ENCODE results near the gene PRCC.

PRCC gene

DNA sequence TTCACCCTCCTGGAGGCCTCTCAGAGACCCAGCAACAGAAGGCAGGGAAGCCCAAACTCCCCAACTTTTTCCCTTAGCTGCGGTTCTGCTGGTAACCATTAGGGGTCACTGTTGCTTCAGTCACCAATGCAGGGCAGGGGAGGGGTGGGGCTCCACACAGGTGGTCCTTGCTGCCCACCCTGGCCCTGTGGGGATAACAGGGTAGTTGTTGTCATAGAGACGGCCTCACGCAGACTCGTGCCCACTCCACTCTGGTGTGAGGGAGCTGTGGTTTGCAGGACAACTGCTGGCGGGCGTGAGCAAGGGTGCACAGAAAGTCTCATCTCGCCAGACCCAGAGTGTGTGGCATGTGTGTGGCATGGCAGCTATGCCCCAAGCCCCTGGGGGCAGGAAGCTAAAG, 71.6 kb downstream of the PRCC start:
- Histone ChIP-seq H2AK5ac (ENCODE audit: low read depth, low read length) (peak overlapping the region; percentile 48), H2BK15ac (ENCODE audit: low read length) (no peak overlapping the region), H3K27me3 (ENCODE audit: control insufficient read depth in 3 of 3, insufficient read depth in 3 of 3, low read depth in 1 of 3, low read length in 3 of 3) (peaks cover 3 to 67% (median 16%) of the 10 kb centered on the region in 3 experiments), H3K4me3 (ENCODE audit: low read length in 2 of 2) (peak overlapping the region in 1 of 2 donors; percentile 40), H3K14ac (ENCODE audit: low read length) (no peak overlapping the region), H3K79me1 (ENCODE audit: low read depth, low read length) (no peaks in the 10 kb centered on the region), H3K9me3 (replicated peaks in 1 of 2; ENCODE audit: control insufficient read depth in 2 of 2, insufficient read depth in 1 of 2, low read depth in 1 of 2, low read length in 2 of 2) (no peaks in the 10 kb centered on the region), H2BK5ac (ENCODE audit: low read length) (no peak overlapping the region), H3K18ac (ENCODE audit: low read length) (peak overlapping the region; percentile 8), H2BK12ac (ENCODE audit: low read length) (no peak overlapping the region), H3K4me1 (ENCODE audit: control insufficient read depth in 2 of 2, insufficient read depth in 1 of 2, low read depth in 1 of 2, low read length in 2 of 2) (peaks cover 12 to 13% of the 10 kb centered on the region in 2 donors), H3K27ac (replicated peaks; ENCODE audit: low read length) (no peak overlapping the region), H4K8ac (ENCODE audit: low read depth, low read length) (no peak overlapping the region), H3K23ac (ENCODE audit: low read depth, low read length, poor library complexity) (peak overlapping the region; percentile 51), H3K36me3 (replicated peaks in 1 of 2; ENCODE audit: control insufficient read depth in 2 of 2, insufficient read depth in 2 of 2, low read length in 2 of 2) (no peaks in the 10 kb centered on the region), H2BK120ac (ENCODE audit: low read depth, low read length) (no peak overlapping the region), H3K9ac (ENCODE audit: low read depth, low read length, poor library complexity) (no peak overlapping the region), H2AFZ (ENCODE audit: low read length) (no peak overlapping the region), H4K91ac (ENCODE audit: low read depth, low read length, poor library complexity) (no peak overlapping the region), H3K4ac (ENCODE audit: low read length) (no peak overlapping the region), H3K4me2 (ENCODE audit: insufficient read depth, low read length, poor library complexity, severe bottlenecking) (no peak overlapping the region)
- no CpG with 5 or more reads among the region's 7 CpGs for WGBS, 2 donors (ENCODE audit: extremely low coverage in 2 of 2, insufficient read length in 2 of 2, insufficient replicate concordance in 1 of 2)
- DNase-seq (ENCODE audit: low spot score) = no peak

- no peak overlapping the region for H3K4me2 ChIP-seq (ENCODE audit: insufficient read depth, low read length, poor library complexity, severe bottlenecking)
- no peak for DNase-seq (ENCODE audit: low spot score)
These were observed 72.2 kb downstream of the PRCC start for GRCh38 chr1:156839426-156840109.

DNA sequence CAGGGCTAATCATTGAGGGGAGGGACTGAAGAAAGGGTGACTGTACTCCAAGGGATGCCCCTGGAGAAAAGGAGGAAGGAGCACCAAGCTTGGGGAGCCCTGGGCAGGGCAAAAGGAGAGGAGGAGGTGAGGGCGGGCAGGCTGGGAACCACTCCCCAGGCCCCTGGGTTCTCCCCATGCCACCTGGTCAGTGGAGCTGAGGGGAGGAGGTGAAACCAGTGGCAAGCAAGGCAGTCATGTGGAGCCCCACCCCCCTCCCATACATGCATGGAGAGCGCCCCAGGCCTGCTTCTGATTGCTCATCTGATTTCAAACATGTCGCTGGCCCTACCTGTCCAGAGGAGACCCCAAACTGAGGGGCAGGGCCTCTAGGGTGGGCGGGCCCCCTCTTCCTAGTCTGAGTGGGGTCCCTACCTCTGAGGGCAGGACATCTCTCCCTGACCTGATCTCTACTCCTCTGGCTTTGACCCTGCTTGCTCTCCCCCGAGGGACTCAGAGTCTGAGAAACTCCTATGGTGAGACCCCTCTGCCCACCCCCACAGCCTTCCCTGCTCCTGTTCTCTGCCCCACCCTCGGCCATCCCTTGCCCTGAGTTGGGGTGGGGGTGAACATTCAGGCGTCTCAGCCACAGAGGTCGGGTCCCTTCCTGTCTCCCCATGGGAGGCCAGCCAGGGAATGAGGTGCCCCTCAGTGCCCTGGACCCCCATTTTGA, 73.0 kb downstream of the PRCC start:
- Histone ChIP-seq H3K14ac (ENCODE audit: low read length) (no peak overlapping the region), H3K4me3 (ENCODE audit: low read length in 2 of 2) (no peak overlapping the region), H3K18ac (ENCODE audit: low read length) (peak overlapping the region; percentile 12), H4K91ac (ENCODE audit: low read depth, low read length, poor library complexity) (no peak overlapping the region), H3K9ac (ENCODE audit: low read depth, low read length, poor library complexity) (peak overlapping the region; percentile 26), H3K9me3 (replicated peaks in 1 of 2; ENCODE audit: control insufficient read depth in 2 of 2, insufficient read depth in 1 of 2, low read depth in 1 of 2, low read length in 2 of 2) (no peaks in the 10 kb centered on the region), H3K27me3 (ENCODE audit: control insufficient read depth in 3 of 3, insufficient read depth in 3 of 3, low read depth in 1 of 3, low read length in 3 of 3) (peaks cover 10 to 67% (median 30%) of the 10 kb centered on the region in 3 experiments), H3K27ac (replicated peaks; ENCODE audit: low read length) (no peak overlapping the region), H3K36me3 (replicated peaks in 1 of 2; ENCODE audit: control insufficient read depth in 2 of 2, insufficient read depth in 2 of 2, low read length in 2 of 2) (no peaks in the 10 kb centered on the region), H3K4ac (ENCODE audit: low read length) (no peak overlapping the region), H2BK15ac (ENCODE audit: low read length) (no peak overlapping the region), H2AK5ac (ENCODE audit: low read depth, low read length) (peak overlapping the region; percentile 27), H2BK5ac (ENCODE audit: low read length) (peak overlapping the region; percentile 15), H2BK12ac (ENCODE audit: low read length) (no peak overlapping the region), H3K4me1 (ENCODE audit: control insufficient read depth in 2 of 2, insufficient read depth in 1 of 2, low read depth in 1 of 2, low read length in 2 of 2) (peaks cover 12 to 18% of the 10 kb centered on the region in 2 donors), H2AFZ (ENCODE audit: low read length) (no peak overlapping the region), H4K8ac (ENCODE audit: low read depth, low read length) (no peak overlapping the region), H3K23ac (ENCODE audit: low read depth, low read length, poor library complexity) (peak overlapping the region; percentile 17), H2BK120ac (ENCODE audit: low read depth, low read length) (no peak overlapping the region), H3K4me2 (ENCODE audit: insufficient read depth, low read length, poor library complexity, severe bottlenecking) (no peak overlapping the region), H3K79me1 (ENCODE audit: low read depth, low read length) (no peaks in the 10 kb centered on the region)
- no peak for DNase-seq (ENCODE audit: low spot score)
- no CpG with 5 or more reads among the region's 8 CpGs for WGBS, 2 donors (ENCODE audit: extremely low coverage in 2 of 2, insufficient read length in 2 of 2, insufficient replicate concordance in 1 of 2)

More at GRCh38 chr1:156839426-156840109, 72.2 kb downstream of the PRCC start:
- Histone ChIP-seq H3K27me3 (ENCODE audit: control insufficient read depth in 3 of 3, insufficient read depth in 3 of 3, low read depth in 1 of 3, low read length in 3 of 3) (peaks cover 3 to 67% (median 22%) of the 10 kb centered on the region in 3 experiments), H2BK12ac (ENCODE audit: low read length) (no peak overlapping the region), H2AFZ (ENCODE audit: low read length) (no peak overlapping the region), H3K27ac (replicated peaks; ENCODE audit: low read length) (no peak overlapping the region), H3K4me3 (ENCODE audit: low read length in 2 of 2) (no peak overlapping the region), H4K8ac (ENCODE audit: low read depth, low read length) (no peak overlapping the region), H3K18ac (ENCODE audit: low read length) (peak overlapping the region; percentile 69), H2BK15ac (ENCODE audit: low read length) (no peak overlapping the region), H3K4ac (ENCODE audit: low read length) (no peak overlapping the region), H3K23ac (ENCODE audit: low read depth, low read length, poor library complexity) (peak overlapping the region; percentile 51), H3K9me3 (replicated peaks in 1 of 2; ENCODE audit: control insufficient read depth in 2 of 2, insufficient read depth in 1 of 2, low read depth in 1 of 2, low read length in 2 of 2) (no peaks in the 10 kb centered on the region), H2AK5ac (ENCODE audit: low read depth, low read length) (peak overlapping the region; percentile 48), H2BK120ac (ENCODE audit: low read depth, low read length) (peak overlapping the region; percentile 8), H3K79me1 (ENCODE audit: low read depth, low read length) (no peaks in the 10 kb centered on the region), H2BK5ac (ENCODE audit: low read length) (no peak overlapping the region), H3K36me3 (replicated peaks in 1 of 2; ENCODE audit: control insufficient read depth in 2 of 2, insufficient read depth in 2 of 2, low read length in 2 of 2) (no peaks in the 10 kb centered on the region), H3K4me1 (ENCODE audit: control insufficient read depth in 2 of 2, insufficient read depth in 1 of 2, low read depth in 1 of 2, low read length in 2 of 2) (peaks cover 12 to 13% of the 10 kb centered on the region in 2 donors), H3K9ac (ENCODE audit: low read depth, low read length, poor library complexity) (no peak overlapping the region), H4K91ac (ENCODE audit: low read depth, low read length, poor library complexity) (no peak overlapping the region), H3K14ac (ENCODE audit: low read length) (no peak overlapping the region)
- WGBS, 2 donors (ENCODE audit: extremely low coverage in 2 of 2, insufficient read length in 2 of 2, insufficient replicate concordance in 1 of 2) = no CpG with 5 or more reads among the region's 9 CpGs

- Histone ChIP-seq H2BK5ac (ENCODE audit: low read length) (peak overlapping the region; percentile 15), H2AK5ac (ENCODE audit: low read depth, low read length) (no peak overlapping the region), H2BK12ac (ENCODE audit: low read length) (no peak overlapping the region), H3K4me1 (ENCODE audit: control insufficient read depth in 2 of 2, insufficient read depth in 1 of 2, low read depth in 1 of 2, low read length in 2 of 2) (peaks cover 12 to 18% of the 10 kb centered on the region in 2 donors), H3K23ac (ENCODE audit: low read depth, low read length, poor library complexity) (peak overlapping the region; percentile 17), H3K9me3 (replicated peaks in 1 of 2; ENCODE audit: control insufficient read depth in 2 of 2, insufficient read depth in 1 of 2, low read depth in 1 of 2, low read length in 2 of 2) (peaks cover 0 to 2% of the 10 kb centered on the region in 2 donors), H4K91ac (ENCODE audit: low read depth, low read length, poor library complexity) (no peak overlapping the region), H3K79me1 (ENCODE audit: low read depth, low read length) (no peaks in the 10 kb centered on the region), H3K36me3 (replicated peaks in 1 of 2; ENCODE audit: control insufficient read depth in 2 of 2, insufficient read depth in 2 of 2, low read length in 2 of 2) (no peaks in the 10 kb centered on the region), H3K4ac (ENCODE audit: low read length) (no peak overlapping the region), H2BK120ac (ENCODE audit: low read depth, low read length) (no peak overlapping the region), H2AFZ (ENCODE audit: low read length) (no peak overlapping the region), H3K18ac (ENCODE audit: low read length) (no peak overlapping the region), H3K4me3 (ENCODE audit: low read length in 2 of 2) (no peak overlapping the region), H3K4me2 (ENCODE audit: insufficient read depth, low read length, poor library complexity, severe bottlenecking) (no peak overlapping the region), H2BK15ac (ENCODE audit: low read length) (no peak overlapping the region), H3K27me3 (ENCODE audit: control insufficient read depth in 3 of 3, insufficient read depth in 3 of 3, low read depth in 1 of 3, low read length in 3 of 3) (peaks cover 13 to 67% (median 35%) of the 10 kb centered on the region in 3 experiments), H3K9ac (ENCODE audit: low read depth, low read length, poor library complexity) (peak overlapping the region; percentile 26), H3K14ac (ENCODE audit: low read length) (no peak overlapping the region), H3K27ac (replicated peaks; ENCODE audit: low read length) (no peak overlapping the region), H4K8ac (ENCODE audit: low read depth, low read length) (no peak overlapping the region)
- DNase-seq (ENCODE audit: low spot score) = no peak
- WGBS, 2 donors (ENCODE audit: extremely low coverage in 2 of 2, insufficient read length in 2 of 2, insufficient replicate concordance in 1 of 2) = no CpG with 5 or more reads among the region's 14 CpGs
These were observed 73.6 kb downstream of the PRCC start for GRCh38 chr1:156840898-156841279.

Data from neuronal stem cell (in vitro differentiated cells).